GM19324 (cell line): ENCODE measurements around the gene TMEM69.
"Not testable (repeated sequence)": the region's sequence is repeated elsewhere in the genome, so short reads cannot be mapped to it uniquely, and the experiment has no call there.

ENCODE experiments used
- ATAC-seq: cut with Tn5 transposase; IDR thresholded peaks from one replicate; pipeline ENCODE4 v1.9.1; 2021; ENCODE audit warnings: mild to moderate bottlenecking, moderate library complexity; ENCODE audit not compliant: unreplicated experiment, low FRiP score

TMEM69 gene

GRCh38 chr1:45687754-45688740 lies at the start of gene TMEM69:
TMEM69 (plus strand) TSS chr1:45688181; CDS start chr1:45691069, 2,888 bp downstream.
- no peak for ATAC-seq

GRCh38 chr1:45640293-45640692 lies 47.7 kb upstream of the TMEM69 start:
- ATAC-seq, result no peak

- ATAC-seq, result no peak
Observed at GRCh38 chr1:45643321-45643720, 44.7 kb upstream of the TMEM69 start.

GRCh38 chr1:45643978-45644377 lies 44.0 kb upstream of the TMEM69 start:
- ATAC-seq, result no peak

GRCh38 chr1:45644661-45645060 lies 43.3 kb upstream of the TMEM69 start:
- no peak for ATAC-seq

- ATAC-seq, result no peak
Observed at GRCh38 chr1:45647248-45648021, 40.5 kb upstream of the TMEM69 start.

GRCh38 chr1:45654540-45655280 lies 33.3 kb upstream of the TMEM69 start:
- ATAC-seq, result no peak

- no peak for ATAC-seq
Observed at GRCh38 chr1:45656573-45657226, 31.3 kb upstream of the TMEM69 start.

GRCh38 chr1:45658171-45658570 lies 29.8 kb upstream of the TMEM69 start:
- no peak for ATAC-seq

GRCh38 chr1:45659222-45659621 lies 28.8 kb upstream of the TMEM69 start:
- ATAC-seq, result no peak

GRCh38 chr1:45660336-45660735 lies 27.6 kb upstream of the TMEM69 start:
- ATAC-seq, result no peak

- no peak for ATAC-seq
Observed at GRCh38 chr1:45666836-45667235, 21.1 kb upstream of the TMEM69 start.

GRCh38 chr1:45667321-45668111 lies 20.5 kb upstream of the TMEM69 start:
- ATAC-seq, result no peak

GRCh38 chr1:45668526-45668925 lies 19.5 kb upstream of the TMEM69 start:
- no peak for ATAC-seq

GRCh38 chr1:45669379-45669778 lies 18.6 kb upstream of the TMEM69 start:
- no peak for ATAC-seq

GRCh38 chr1:45669859-45670655 lies 17.9 kb upstream of the TMEM69 start:
- no peak for ATAC-seq

- ATAC-seq, result no peak
Observed at GRCh38 chr1:45673956-45674355, 14.0 kb upstream of the TMEM69 start.

- ATAC-seq, result no peak
Observed at GRCh38 chr1:45674478-45674877, 13.5 kb upstream of the TMEM69 start.

- not testable (repeated sequence) for ATAC-seq
Observed at GRCh38 chr1:45676553-45676952, 11.4 kb upstream of the TMEM69 start.
